H1 (cell line): Measurements from ENCODE around the gene TTC39A. TPM values are rescaled to one million over a fixed set of nuclear protein-coding genes. Genes with fewer than 3 reads are reported as not detected.

Experiments used
- CTCF ChIA-PET: fragments of 300-600 bp; sonication (Branson Sonifier 250); formaldehyde crosslinking; loops from one replicate; lab custom pipeline; 2021; ENCODE audit not compliant: partially characterized antibody; lab: Charles Lee
- POLR2A ChIA-PET: fragments of 300-600 bp; sonication (Branson Sonifier 250); formaldehyde crosslinking; loops from one replicate; lab custom pipeline; 2021; ENCODE audit warnings: inconsistent platforms; ENCODE audit not compliant: partially characterized antibody; lab: Charles Lee
- DNase-seq, 2 experiments: peaks; one replicate each; pipeline versions ENCODE4 v3.0.0 to v3.0.0-alpha.2; 2010 to 2022; ENCODE audit warnings: low spot score in 2 of 2, low read depth in 1 of 2, mixed read lengths in 1 of 2
- FAIRE-seq: peaks from 2 replicates; lab custom pipeline; 2011; peaks lifted over from hg19 to GRCh38; lab: Jason Lieb, UNC
- H2AFZ ChIP-seq: 2 replicates; pipeline ENCODE4 v1.8.1; 2012; ENCODE audit warnings: low read length, inconsistent platforms
- H2AK5ac ChIP-seq: 2 replicates; pipeline ENCODE4 v1.6.1; 2013; ENCODE audit warnings: low read depth, low read length
- H2BK120ac ChIP-seq: replicated peaks from 2 replicates; pipeline ENCODE3; 2013; ENCODE audit warnings: low read depth, low read length, inconsistent platforms
- H2BK12ac ChIP-seq: 2 replicates; pipeline ENCODE4 v1.6.1; 2013; ENCODE audit warnings: low read depth, low read length
- H2BK15ac ChIP-seq: 2 replicates; pipeline ENCODE4 v1.6.1; 2013; ENCODE audit warnings: low read length
- H2BK20ac ChIP-seq: 2 replicates; pipeline ENCODE4 v1.6.1; 2013; ENCODE audit warnings: low read length
- H2BK5ac ChIP-seq: 2 replicates; pipeline ENCODE4 v1.6.1; 2013; ENCODE audit warnings: low read depth, low read length
- H3K14ac ChIP-seq: 2 replicates; pipeline ENCODE4 v1.6.1; 2013; ENCODE audit warnings: inconsistent platforms; ENCODE audit not compliant: insufficient read length
- H3K18ac ChIP-seq: 2 replicates; pipeline ENCODE4 v1.6.1; 2013; ENCODE audit warnings: low read length; ENCODE audit errors: extremely low read depth
- H3K23ac ChIP-seq: 2 replicates; pipeline ENCODE4 v1.6.1; 2013; ENCODE audit warnings: inconsistent platforms; ENCODE audit not compliant: insufficient read length
- H3K23me2 ChIP-seq: 2 replicates; pipeline ENCODE4 v1.6.1; 2013; ENCODE audit warnings: low read depth, low read length
- H3K27ac ChIP-seq: 2 replicates; pipeline ENCODE4 v1.6.1; 2011; ENCODE audit warnings: low read depth, low read length, inconsistent platforms
- H3K27me3 ChIP-seq, 4 experiments: replicated peaks in 1 of 4; 1 replicate in 1 of 4; 2 replicates in 3 of 4; pipeline versions ENCODE4 v1.6.1 to v1.8.1; 2011 to 2013; ENCODE audit warnings: low read length in 3 of 4, mild to moderate bottlenecking in 3 of 4, inconsistent platforms in 2 of 4, mixed read lengths in 2 of 4, moderate library complexity in 1 of 4; ENCODE audit not compliant: control insufficient read depth in 3 of 4, insufficient read depth in 3 of 4; ENCODE audit errors: extremely low read depth in 1 of 4
- H3K36me3 ChIP-seq, 4 experiments: 2 replicates each; pipeline versions ENCODE4 v1.6.1 to v1.8.1; 2011 to 2013; ENCODE audit warnings: mild to moderate bottlenecking in 4 of 4, low read length in 3 of 4, moderate library complexity in 2 of 4, control low read depth in 1 of 4, inconsistent platforms in 1 of 4; ENCODE audit not compliant: insufficient read depth in 4 of 4, control insufficient read depth in 2 of 4
- H3K4ac ChIP-seq: replicated peaks from 2 replicates; pipeline ENCODE3; 2013; ENCODE audit warnings: low read length, low read depth, mixed read lengths, inconsistent platforms; ENCODE audit not compliant: insufficient read length
- H3K4me1 ChIP-seq, 4 experiments: replicated peaks in 1 of 4; 1 replicate in 1 of 4; 2 replicates in 3 of 4; pipeline versions ENCODE4 v1.6.1 to v1.8.1; 2011 to 2013; ENCODE audit warnings: low read length in 3 of 4, inconsistent platforms in 2 of 4, mixed read lengths in 1 of 4; ENCODE audit not compliant: insufficient read depth in 4 of 4, control insufficient read depth in 3 of 4
- H3K4me2 ChIP-seq, 2 experiments: 2 replicates each; pipeline versions ENCODE4 v1.6.1 to v1.8.1; 2011 to 2013; ENCODE audit warnings: low read depth in 2 of 2, low read length in 2 of 2, control low read depth in 1 of 2, inconsistent platforms in 1 of 2, mild to moderate bottlenecking in 1 of 2; ENCODE audit not compliant: insufficient read depth in 1 of 2
- H3K4me3 ChIP-seq, 4 experiments: fragments of 200-600, 300-600 bp in 1 of 4; sonication (generic), shearing (Covaris generic), sonication (Bioruptor Twin) in 1 of 4; 2 replicates each; pipeline versions ENCODE4 v1.5.1 to v1.8.1; 2011 to 2016; ENCODE audit warnings: low read length in 4 of 4, low read depth in 3 of 4, control low read depth in 2 of 4, inconsistent platforms in 2 of 4, mild to moderate bottlenecking in 2 of 4, mixed read lengths in 1 of 4, moderate library complexity in 1 of 4; ENCODE audit not compliant: insufficient read depth in 2 of 4; ENCODE audit errors: extremely low read depth in 1 of 4
- H3K56ac ChIP-seq: replicated peaks from 2 replicates; pipeline ENCODE3; 2013; ENCODE audit warnings: low read depth, mild to moderate bottlenecking, mixed read lengths, low read length, inconsistent platforms; ENCODE audit not compliant: insufficient read length
- H3K79me1 ChIP-seq: 2 replicates; pipeline ENCODE4 v1.6.1; 2013; ENCODE audit warnings: low read depth, low read length, control low read depth
- H3K79me2 ChIP-seq, 2 experiments: 2 replicates each; pipeline versions ENCODE4 v1.6.1 to v1.8.1; 2012 to 2013; ENCODE audit warnings: low read length in 2 of 2, mild to moderate bottlenecking in 2 of 2, inconsistent platforms in 1 of 2; ENCODE audit not compliant: insufficient read depth in 2 of 2, control insufficient read depth in 1 of 2
- H3K9ac ChIP-seq, 4 experiments: replicated peaks in 1 of 4; 1 replicate in 1 of 4; 2 replicates in 3 of 4; pipeline versions ENCODE4 v1.6.1 to v1.8.1; 2011 to 2013; ENCODE audit warnings: low read depth in 3 of 4, low read length in 3 of 4, control low read depth in 2 of 4, mild to moderate bottlenecking in 2 of 4, moderate library complexity in 2 of 4, inconsistent platforms in 1 of 4; ENCODE audit errors: extremely low read depth in 1 of 4
- H3K9me3 ChIP-seq, 2 experiments: 2 replicates each; pipeline versions ENCODE4 v1.6.1 to v1.8.1; 2012 to 2013; ENCODE audit warnings: mild to moderate bottlenecking in 2 of 2, moderate library complexity in 2 of 2, control low read depth in 1 of 2, inconsistent platforms in 1 of 2, low read depth in 1 of 2, low read length in 1 of 2, mixed read lengths in 1 of 2; ENCODE audit not compliant: insufficient read depth in 2 of 2
- H4K20me1 ChIP-seq, 2 experiments: replicated peaks in 1 of 2; 2 replicates each; pipeline versions ENCODE3 to v1.8.1; 2011 to 2013; ENCODE audit warnings: inconsistent platforms in 2 of 2, low read length in 2 of 2, mild to moderate bottlenecking in 1 of 2; ENCODE audit not compliant: insufficient read depth in 2 of 2, control insufficient read depth in 1 of 2
- H4K5ac ChIP-seq: 2 replicates; pipeline ENCODE4 v1.6.1; 2013; ENCODE audit warnings: low read length, low read depth, mixed read lengths, inconsistent platforms; ENCODE audit not compliant: insufficient read length
- H4K8ac ChIP-seq: 2 replicates; pipeline ENCODE4 v1.8.0; 2013; ENCODE audit warnings: mild to moderate bottlenecking, moderate library complexity, low read length, inconsistent platforms; ENCODE audit not compliant: insufficient read depth; ENCODE audit errors: extremely low read depth
- H4K91ac ChIP-seq: replicated peaks from 2 replicates; pipeline ENCODE3; 2013; ENCODE audit warnings: low read length, mixed read lengths, inconsistent platforms; ENCODE audit not compliant: insufficient read length
- CBX8 ChIP-seq: fragments of 300-800, 300-1000 bp; sonication (generic); IDR thresholded peaks from 2 replicates; pipeline ENCODE4 v1.7.1; 2016; ENCODE audit warnings: low read depth, low read length, borderline replicate concordance
- CHD1 ChIP-seq: IDR thresholded peaks from 2 replicates; pipeline ENCODE4 v1.6.1; 2012; ENCODE audit warnings: low read depth, low read length, improper control_type of control experiment
- EP300 ChIP-seq, 2 experiments: IDR thresholded peaks; 1 replicate in 1 of 2; 2 replicates in 1 of 2; pipeline ENCODE4 v1.6.1; 2011 to 2012; ENCODE audit warnings: low read depth in 2 of 2, low read length in 2 of 2, mild to moderate bottlenecking in 2 of 2, borderline replicate concordance in 1 of 2, inconsistent platforms in 1 of 2, moderate library complexity in 1 of 2
- NRF1 ChIP-seq: IDR thresholded peaks from 2 replicates; pipeline ENCODE4 v1.6.1; 2011; ENCODE audit warnings: mild to moderate bottlenecking, low read depth, low read length, improper control_type of control experiment
- RAD21 ChIP-seq, 2 experiments: IDR thresholded peaks in 1 of 2; conservative IDR thresholded peaks in 1 of 2; 2 replicates each; pipeline ENCODE4 v1.6.1; 2011; ENCODE audit warnings: low read depth in 2 of 2, low read length in 2 of 2, improper control_type of control experiment in 1 of 2, inconsistent platforms in 1 of 2, mild to moderate bottlenecking in 1 of 2, moderate library complexity in 1 of 2
- SRF ChIP-seq: IDR thresholded peaks from 2 replicates; pipeline ENCODE4 v1.6.1; 2011; ENCODE audit warnings: mild to moderate bottlenecking, low read depth, low read length, moderate library complexity
- TAF1 ChIP-seq: IDR thresholded peaks from 2 replicates; pipeline ENCODE4 v1.6.1; 2011; ENCODE audit warnings: mild to moderate bottlenecking, low read depth, low read length
- WGBS, 2 experiments: shearing (Covaris generic) in 1 of 2; methylation state at CpG; one replicate each; pipeline versions ENCODE4 v1.1.6 to v1.1.7; 2013 to 2015; ENCODE audit warnings: low lambda C conversion rate in 2 of 2, mixed read lengths in 2 of 2, inconsistent platforms in 1 of 2, low coverage in 1 of 2, missing lambda C conversion rate in 1 of 2; ENCODE audit not compliant: insufficient replicate concordance in 2 of 2, insufficient coverage in 1 of 2, insufficient read length in 1 of 2; ENCODE audit errors: extremely low coverage in 1 of 2, missing lambda C conversion rate in 1 of 2; 5-methylcytosine and 5-hydroxymethylcytosine counted together
- polyA plus RNA-seq, 7 experiments: library from polyadenylated mRNA; depleted of rRNA in 3 of 7; stranded (reverse) in 5 of 7; unstranded in 2 of 7; fragments of >200 nt in 5 of 7; fragments of 200-250 nt in 2 of 7; gene quantifications; 1 replicate in 5 of 7; 2 replicates in 1 of 7; 4 replicates in 1 of 7; pipeline versions ENCODE4 v1.2.1 to v1.2.3, GENCODE V29; 2011 to 2013; ENCODE audit warnings: missing spikeins in 2 of 7, mixed read lengths in 2 of 7
- total RNA-seq: library from RNA; stranded (reverse); fragmentation: NEBNext Ultra II Directional; extraction: Animal tissue kit (Norgen Biotek cat#: 25700); gene quantifications from 2 replicates; pipeline ENCODE4 v1.2.1, GENCODE V29; 2021

The TTC39A gene
- total and polyA plus RNA-seq, 2 of the 8 experiments (the other 6 are each of a cell fraction or from before 2014, with no cell fraction given), result 5.5 to 5.8 TPM

GRCh38 chr1:51293898-51294515, 36.4 kb downstream of the TTC39A start:
- no peak overlapping the region for H2BK120ac ChIP-seq
- H3K27me3 ChIP-seq, result no peaks in the 10 kb centered on the region; a peak in 1 of 7 replicates
- H4K8ac ChIP-seq, result no peak overlapping the region
- ChIA-PET CTCF (interaction anchor here (0.9 to 4.5 kb wide), 5 partner anchors 12 to 103 kb away, joined by 3 to 39 read pairs (median 3); no protein-coding TSS in a partner anchor), POLR2A (interaction anchor here (1.6 to 1.8 kb wide), 2 partner anchors 18 to 224 kb away, joined by 3 to 6 read pairs; no protein-coding TSS in a partner anchor)
- H3K9me3 ChIP-seq, result no peaks in the 10 kb centered on the region
- no peak for DNase-seq
- no peak overlapping the region for H4K5ac ChIP-seq
- TF ChIP-seq TAF1, result no peak
- TF ChIP-seq CHD1, result no peak
- TF ChIP-seq EP300 (IDR thresholded peaks at IDR 0.05; ENCODE audit: borderline replicate concordance in 1 of 2, low read depth in 2 of 2, low read length in 2 of 2), result no peak
- TF ChIP-seq SRF, result no peak
- TF ChIP-seq RAD21 (IDR thresholded peaks at IDR 0.05 in 1 of 2, conservative IDR thresholded peaks at IDR 0.05 in 1 of 2; ENCODE audit: low read depth in 2 of 2, low read length in 2 of 2), result no peak
- TF ChIP-seq CBX8, result no peak
- TF ChIP-seq NRF1, result no peak
- no peaks in the 10 kb centered on the region for H3K79me2 ChIP-seq
- no peak overlapping the region for H2AFZ ChIP-seq
- H4K91ac ChIP-seq, result no peak overlapping the region
- H3K23ac ChIP-seq, result no peak overlapping the region
- no peak overlapping the region for H3K56ac ChIP-seq
- H3K4me3 ChIP-seq, result no peak overlapping the region
- no peak overlapping the region for H3K18ac ChIP-seq
- H3K27ac ChIP-seq, result no peak overlapping the region
- no peak for FAIRE-seq
- H2AK5ac ChIP-seq, result no peak overlapping the region
- no peak overlapping the region for H2BK12ac ChIP-seq
- H3K36me3 ChIP-seq, result no peaks in the 10 kb centered on the region
- 90% methylated on average over 13 of the region's 13 CpGs; no CpG with 5 or more reads in 1 of the 2 experiments for WGBS, 2 experiments
- no peaks in the 10 kb centered on the region for H3K23me2 ChIP-seq
- H3K4me1 ChIP-seq, result peaks cover 0 to 7% (median 5%) of the 10 kb centered on the region in 4 experiments; a peak in 5 of 7 replicates
- no peak overlapping the region for H3K4me2 ChIP-seq
- no peak overlapping the region for H2BK20ac ChIP-seq
- H3K4ac ChIP-seq, result no peak overlapping the region
- no peaks in the 10 kb centered on the region for H4K20me1 ChIP-seq
- no peak overlapping the region for H3K9ac ChIP-seq
- no peaks in the 10 kb centered on the region for H3K79me1 ChIP-seq
- no peak overlapping the region for H3K14ac ChIP-seq
- H2BK15ac ChIP-seq, result no peak overlapping the region
- no peak overlapping the region for H2BK5ac ChIP-seq
